LNCAP (cell line): ENCODE data around the gene LCLAT1.

Experiments
- TF ChIP-seq, protein P1 (sequence below): fragments of 450-650 bp; IDR thresholded peaks from 2 replicates; pipeline ENCODE4 v1.5.1; 2017; ENCODE audit warnings: mild to moderate bottlenecking

LCLAT1 gene

GRCh38 chr2:30527859-30528258 lies 80.8 kb downstream of the LCLAT1 start:
- TF ChIP-seq, protein P1, sequence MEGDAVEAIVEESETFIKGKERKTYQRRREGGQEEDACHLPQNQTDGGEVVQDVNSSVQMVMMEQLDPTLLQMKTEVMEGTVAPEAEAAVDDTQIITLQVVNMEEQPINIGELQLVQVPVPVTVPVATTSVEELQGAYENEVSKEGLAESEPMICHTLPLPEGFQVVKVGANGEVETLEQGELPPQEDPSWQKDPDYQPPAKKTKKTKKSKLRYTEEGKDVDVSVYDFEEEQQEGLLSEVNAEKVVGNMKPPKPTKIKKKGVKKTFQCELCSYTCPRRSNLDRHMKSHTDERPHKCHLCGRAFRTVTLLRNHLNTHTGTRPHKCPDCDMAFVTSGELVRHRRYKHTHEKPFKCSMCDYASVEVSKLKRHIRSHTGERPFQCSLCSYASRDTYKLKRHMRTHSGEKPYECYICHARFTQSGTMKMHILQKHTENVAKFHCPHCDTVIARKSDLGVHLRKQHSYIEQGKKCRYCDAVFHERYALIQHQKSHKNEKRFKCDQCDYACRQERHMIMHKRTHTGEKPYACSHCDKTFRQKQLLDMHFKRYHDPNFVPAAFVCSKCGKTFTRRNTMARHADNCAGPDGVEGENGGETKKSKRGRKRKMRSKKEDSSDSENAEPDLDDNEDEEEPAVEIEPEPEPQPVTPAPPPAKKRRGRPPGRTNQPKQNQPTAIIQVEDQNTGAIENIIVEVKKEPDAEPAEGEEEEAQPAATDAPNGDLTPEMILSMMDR: no peak

DNA sequence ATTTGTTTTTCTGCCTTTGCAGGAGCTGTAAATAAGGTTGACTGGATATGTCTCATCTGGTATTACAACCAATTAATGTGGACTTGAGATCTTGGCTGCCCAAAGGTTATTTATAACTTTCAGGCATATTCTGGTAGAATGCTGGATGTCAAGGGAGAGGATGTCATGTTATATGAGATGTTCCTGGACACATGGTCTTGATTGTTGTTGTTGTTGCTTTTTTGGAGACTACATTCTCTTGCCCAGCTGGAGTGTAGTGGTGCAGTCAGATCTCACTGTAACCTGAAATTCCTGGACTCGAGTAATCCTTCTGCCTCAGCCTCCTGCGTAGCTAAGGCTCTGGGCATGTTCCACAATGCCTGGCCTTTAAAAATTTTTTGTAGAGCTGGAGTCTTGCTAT lies 83.3 kb downstream of the LCLAT1 start:
- TF ChIP-seq, protein P1: no peak

DNA sequence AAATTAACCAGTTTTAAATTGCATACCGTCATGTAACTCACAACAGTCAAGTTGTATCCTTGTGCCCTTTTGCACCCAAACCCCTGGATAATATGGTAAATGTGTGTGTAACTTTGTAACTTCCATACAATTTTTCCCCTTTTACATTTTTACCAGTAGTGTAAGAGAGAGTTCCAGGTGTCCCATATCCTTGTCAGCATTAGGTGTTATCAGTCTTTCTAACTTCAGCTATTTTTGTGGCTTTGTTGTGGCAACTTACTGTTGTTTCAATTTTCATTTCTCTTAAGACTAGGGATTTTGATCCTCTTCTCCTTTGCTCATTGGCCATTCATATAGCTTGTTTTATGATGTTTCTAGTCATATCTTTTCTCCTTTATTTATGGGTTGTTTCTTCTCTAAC lies 94.6 kb downstream of the LCLAT1 start:
- TF ChIP-seq, protein P1: no peak

GRCh38 chr2:30545875-30546274 lies 98.8 kb downstream of the LCLAT1 start:
- TF ChIP-seq, protein P1: no peak

DNA sequence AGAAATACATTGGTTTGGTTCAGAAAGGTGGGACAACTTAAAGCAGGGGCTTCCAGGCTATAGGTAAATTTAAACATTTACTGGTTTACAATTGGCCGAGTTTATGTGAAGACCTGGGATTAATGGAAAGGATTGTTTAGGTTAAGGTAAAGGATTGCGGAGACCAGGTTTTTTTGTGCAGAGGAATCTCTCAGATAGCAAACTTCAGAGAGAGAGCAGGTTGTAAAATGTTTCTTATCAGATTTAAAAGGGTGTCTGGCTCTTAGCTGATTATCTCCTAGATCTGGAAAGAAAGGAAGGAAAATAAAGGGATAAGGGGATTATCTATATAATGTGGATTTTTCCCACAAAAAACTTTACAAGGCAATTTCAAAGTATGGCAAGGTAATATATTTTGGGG lies 101.3 kb downstream of the LCLAT1 start:
- TF ChIP-seq, protein P1: no peak

DNA sequence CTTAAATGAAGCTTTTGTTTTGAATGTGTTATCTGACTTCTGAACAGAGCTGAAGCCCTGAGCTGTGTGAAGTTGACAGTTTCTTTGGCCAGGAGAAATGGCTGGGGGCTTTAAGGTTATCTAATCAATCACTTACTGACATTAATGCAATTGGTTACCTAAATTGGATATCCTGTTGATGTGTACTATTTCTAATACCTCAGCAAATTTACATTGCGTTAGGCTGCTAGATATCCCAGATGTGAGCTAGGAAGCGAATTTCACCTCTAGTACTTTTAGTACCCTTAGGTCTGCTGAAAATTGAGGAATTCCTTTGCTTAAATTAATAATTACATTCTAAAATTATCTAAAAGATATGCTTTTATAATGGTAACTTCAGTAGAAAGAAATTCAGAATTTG lies 102.0 kb downstream of the LCLAT1 start:
- TF ChIP-seq, protein P1: no peak

DNA sequence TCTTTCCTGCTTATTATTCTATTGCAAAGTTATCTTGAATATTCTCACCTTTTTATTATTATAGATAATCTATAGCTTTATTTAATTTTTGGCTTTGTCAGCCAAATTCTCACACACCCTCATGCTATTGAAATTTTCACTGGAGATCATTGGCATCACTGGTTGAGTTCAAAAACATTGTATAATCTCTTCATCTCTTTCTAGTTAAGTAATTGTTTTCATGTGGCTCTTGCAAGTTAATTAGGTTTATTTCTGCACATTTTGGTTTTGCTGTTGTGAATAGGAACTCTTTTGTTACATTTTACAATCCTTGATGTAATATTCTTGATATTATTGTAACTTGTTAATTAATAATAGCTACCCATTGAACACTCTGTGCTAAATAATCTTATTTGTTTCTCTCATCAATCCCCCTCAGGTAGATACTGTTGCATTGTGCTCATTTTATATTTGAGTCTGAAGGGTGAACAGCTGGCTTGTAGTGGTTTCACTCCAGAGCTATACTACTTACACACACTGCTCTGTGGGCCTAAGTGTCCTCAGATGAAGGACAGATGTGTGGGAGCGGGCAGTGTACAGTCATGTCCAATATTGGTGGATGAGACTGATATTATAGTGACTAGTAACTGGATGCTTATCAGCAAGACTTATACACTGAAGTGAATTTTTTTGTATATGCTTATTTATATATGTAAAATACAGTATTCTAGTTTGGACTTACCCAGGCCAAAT lies 112.7 kb downstream of the LCLAT1 start:
- TF ChIP-seq, protein P1: no peak

- TF ChIP-seq, protein P1: no peak
These were observed 114.3 kb downstream of the LCLAT1 start for GRCh38 chr2:30561349-30561748.
